Heart left ventricle (tissue), 16 donors: Measurements from ENCODE around the gene DEXI. TPM values are rescaled to one million over a fixed set of nuclear protein-coding genes. Genes with fewer than 3 reads are reported as not detected.

ENCODE experiments used
- ATAC-seq, 4 donors: fragments of 200-7000 bp; cut with Tn5 transposase; one replicate each; pipeline ENCODE4 v1.9.1; 2020 to 2022; ENCODE audit warnings: moderate library complexity in 4 of 4, mild to moderate bottlenecking in 3 of 4, moderate number of reproducible peaks in 1 of 4
- DNase-seq, 5 donors: peaks; one replicate each; pipeline ENCODE4 v3.0.0-alpha.2; 2020
- H3K27ac ChIP-seq, 12 donors: fragments of 200-600 bp; sonication (generic) in 4 of 12; one replicate each; pipeline versions ENCODE4 v1.5.0 to v1.8.0; 2016 to 2022; ENCODE audit warnings: mild to moderate bottlenecking in 2 of 12
- H3K27me3 ChIP-seq, 9 donors: fragments of 200-600 bp; sonication (generic) in 2 of 9; one replicate each; pipeline versions ENCODE4 v1.5.1 to v1.8.0; 2016 to 2022; ENCODE audit warnings: mild to moderate bottlenecking in 3 of 9
- H3K36me3 ChIP-seq, 9 donors: fragments of 200-600 bp; sonication (generic) in 2 of 9; one replicate each; pipeline versions ENCODE4 v1.5.0 to v1.8.0; 2018 to 2022; ENCODE audit warnings: mild to moderate bottlenecking in 2 of 9
- H3K4me1 ChIP-seq, 12 donors: fragments of 200-600 bp; sonication (generic) in 4 of 12; one replicate each; pipeline versions ENCODE4 v1.5.0 to v1.8.0; 2016 to 2022; ENCODE audit warnings: mild to moderate bottlenecking in 3 of 12
- H3K4me3 ChIP-seq, 12 donors: fragments of 200-600 bp; sonication (generic) in 4 of 12; one replicate each; pipeline versions ENCODE4 v1.5.0 to v1.8.0; 2017 to 2022; ENCODE audit warnings: mild to moderate bottlenecking in 9 of 12, moderate library complexity in 4 of 12
- H3K9me3 ChIP-seq, 12 donors: fragments of 200-600 bp; sonication (generic) in 4 of 12; one replicate each; pipeline versions ENCODE4 v1.5.0 to v1.8.0; 2016 to 2022; ENCODE audit warnings: mild to moderate bottlenecking in 1 of 12
- CTCF ChIP-seq, 12 donors: fragments of 200-600 bp; sonication (generic) in 4 of 12; IDR thresholded peaks; one replicate each; pipeline versions ENCODE4 v1.5.0 to v1.8.0; 2018 to 2022; ENCODE audit warnings: antibody characterized with exemption in 12 of 12, mild to moderate bottlenecking in 5 of 12
- POLR2A ChIP-seq, 2 donors: fragments of 450-650 bp; IDR thresholded peaks; one replicate each; pipeline ENCODE4 v1.6.1; 2017; ENCODE audit warnings: antibody characterized with exemption in 2 of 2, mild to moderate bottlenecking in 2 of 2, moderate library complexity in 2 of 2
- WGBS, 4 donors: extraction: QIAGEN DNeasy Blood & Tissue Kit in 2 of 4; methylation state at CpG; one replicate each; pipeline versions ENCODE4 v1.1.5 to v1.1.7; 2013 to 2018; 5-methylcytosine and 5-hydroxymethylcytosine counted together
- intact Hi-C, 10 donors: fragments of 100-400 bp; cut with DNase I; formaldehyde crosslinking; loops; one replicate each; pipeline versions ENCODE4 v1.11.1 to v1.14.2; 2022
- polyA plus RNA-seq, 2 donors: library from polyadenylated mRNA; stranded (reverse); fragments of 200-250 nt; gene quantifications; one replicate each; pipeline ENCODE4 v1.2.3, GENCODE V29; 2013
- total RNA-seq, 9 donors: library from RNA; depleted of rRNA in 2 of 9; stranded (reverse); fragments of >200 nt in 2 of 9; fragmentation: NEBNext Ultra II Directional in 3 of 9; extraction: Animal tissue kit (Norgen Biotek cat#: 25700) in 3 of 9; gene quantifications; one replicate each; pipeline versions ENCODE4 v1.1.0 to v1.2.4, GENCODE V29; 2016 to 2023
- donor health status: ischemic (EF 13 %, LVEDD 7.1; RV severe dilation, severe dysfunction).
- donor health status: healthy with polysubstance abuse.
- donor health status: DM: no; HTN: yes; CAD: no.
- donor health status: DM: no; HTN: no; CAD: no.
- donor health status: ischemic (EF 25% LVEDD 6.9; RV normal size, moderate dysfunction).
- donor health status: ischemic (EF 25% LVEDD 5.7; RV mildly dilated, moderate dysfunction).
- donor health status: healthy.
- donor health status: DM: yes; HTN: yes; CAD: no.
- donor health status: ischemic (EF 35%, LVEDD 5.7; RV mildly dilated, moderate dysfunction).
- donor health status: nonischemic (EF 11% LVEDD 7.7; RV severe dilation, severe dysfunction).
- donor health status: DM: yes; HTN: yes; CAD: no.
- donor health status: PGD.
- donor health status: ischemic (EF 29% LVEDD 5.4; RV normal size, mild dysfunction).
- donor health status: nonischemic (EF 23%, LVEDD 6.1; RV moderate dilation, normal function).

The DEXI gene
- total and polyA plus RNA-seq, 11 donors, result 57.2 to 141 (median 90.8) TPM

- H3K9me3 ChIP-seq, result no peaks in the 10 kb centered on the region
- DNase-seq, result no peak
- H3K27ac ChIP-seq, result no peak overlapping the region
- peaks cover 4 to 46% (median 39%) of the 10 kb centered on the region in 9 donors for H3K36me3 ChIP-seq
- TF ChIP-seq POLR2A (IDR thresholded peaks at IDR 0.05), result no peak
- TF ChIP-seq CTCF (IDR thresholded peaks at IDR 0.05), result no peak
- H3K27me3 ChIP-seq, result no peaks in the 10 kb centered on the region
- H3K4me3 ChIP-seq, result no peak overlapping the region
- WGBS, 4 donors, result 86 to 90% (median 86%) methylated on average over 5 of the region's 5 CpGs
- intact Hi-C loops, result loop anchor here in 5 of 10 donors (5.0 to 10.0 kb wide), 4 partner anchors 386 to 749 kb away; no protein-coding TSS in a partner anchor
- no peak for ATAC-seq
- H3K4me1 ChIP-seq, result peaks cover 0 to 24% (median 17%) of the 10 kb centered on the region in 12 donors
These were observed 23.9 kb upstream of the DEXI start for GRCh38 chr16:10966129-10966528.

- peaks cover 0 to 30% (median 22%) of the 10 kb centered on the region in 12 donors for H3K4me1 ChIP-seq
- H3K9me3 ChIP-seq, result no peaks in the 10 kb centered on the region
- WGBS, 4 donors, result 88 to 93% (median 91%) methylated on average over 6 of the region's 6 CpGs
- no peaks in the 10 kb centered on the region for H3K27me3 ChIP-seq
- no peak for TF ChIP-seq CTCF (IDR thresholded peaks at IDR 0.05)
- TF ChIP-seq POLR2A (IDR thresholded peaks at IDR 0.05), result no peak
- no peak overlapping the region for H3K4me3 ChIP-seq
- peaks cover 4 to 40% (median 34%) of the 10 kb centered on the region in 9 donors for H3K36me3 ChIP-seq
- no peak overlapping the region for H3K27ac ChIP-seq
- intact Hi-C loops, result loop anchor here in 6 of 10 donors (2.0 to 10.0 kb wide), 6 partner anchors 291 to 749 kb away; partner anchors contain the start of gene SOCS1 (in 1 of the 6)
- ATAC-seq (no peak), DNase-seq (no peak)
These were observed 23.3 kb upstream of the DEXI start for GRCh38 chr16:10965440-10966061.

- TF ChIP-seq POLR2A (IDR thresholded peaks at IDR 0.05) (no peak), CTCF (IDR thresholded peaks at IDR 0.05) (no peak)
- Histone ChIP-seq H3K4me3 (no peak overlapping the region), H3K27me3 (no peaks in the 10 kb centered on the region), H3K9me3 (no peaks in the 10 kb centered on the region), H3K36me3 (peaks cover 4 to 34% (median 30%) of the 10 kb centered on the region in 9 donors), H3K4me1 (peaks cover 0 to 33% (median 20%) of the 10 kb centered on the region in 12 donors), H3K27ac (no peak overlapping the region)
- ATAC-seq (no peak), DNase-seq (no peak)
- intact Hi-C loops, result loop anchor here in 8 of 10 donors (2.0 to 10.0 kb wide), 6 partner anchors 292 to 750 kb away; partner anchors contain the start of gene SOCS1 (in 1 of the 8)
- 92 to 95% (median 94%) methylated on average over 8 of the region's 8 CpGs for WGBS, 4 donors
These were observed 22.6 kb upstream of the DEXI start for GRCh38 chr16:10964891-10965326.
